CD4-positive, alpha-beta T cell treated with Interferon alpha-2 for 1 hour (primary cell): ENCODE data around the gene ZNF165.
"Not testable (repeated sequence)": the region's sequence is repeated elsewhere in the genome, so short reads cannot be mapped to it uniquely, and the experiment has no call there.

Source experiments
- DNase-seq, 2 donors: peaks; one replicate each; pipeline ENCODE4 v3.0.0-alpha.2; 2020 to 2022

The ZNF165 gene

GRCh38 chr6:28122283-28122682, 41.9 kb downstream of the ZNF165 start:
- DNase-seq = not testable (repeated sequence)

GRCh38 chr6:28124350-28124970, 44.1 kb downstream of the ZNF165 start, which contains the start of gene ZSCAN16:
Gene ZSCAN16 (plus strand): TSS chr6:28124609. CDS start chr6:28125444, 835 bp downstream.
- peak; percentile 78 to 86 for DNase-seq

- DNase-seq = peak in 1 of 2 donors; percentile 63
Observed at GRCh38 chr6:28124971-28125353, 44.6 kb downstream of the ZNF165 start.

- DNase-seq = peak in 1 of 2 donors; percentile 13
Observed at GRCh38 chr6:28125401-28125800, 45.0 kb downstream of the ZNF165 start.

GRCh38 chr6:28134015-28134414, 53.6 kb downstream of the ZNF165 start:
- DNase-seq = peak; percentile 7 to 54

GRCh38 chr6:28134716-28135115, 54.3 kb downstream of the ZNF165 start:
- no peak for DNase-seq

GRCh38 chr6:28135393-28135792, 55.0 kb downstream of the ZNF165 start:
- no peak for DNase-seq

- peak; percentile 78 to 84 for DNase-seq
Observed at GRCh38 chr6:28136585-28137504, 56.5 kb downstream of the ZNF165 start.

GRCh38 chr6:28137505-28137981, 57.2 kb downstream of the ZNF165 start:
- peak; percentile 24 to 68 for DNase-seq
